K562 (cell line): ENCODE results near the gene ZCWPW1. TPM values are rescaled to one million over a fixed set of nuclear protein-coding genes. Genes with fewer than 3 reads are reported as not detected.

Experiments
- BMI1 ChIP-seq: fragments of 150-350 bp; IDR thresholded peaks from 2 replicates; pipeline ENCODE4 v1.6.1; 2014; ENCODE audit warnings: low read length
- GABPB1 ChIP-seq: sonication (generic); formaldehyde crosslinking; IDR thresholded peaks from 2 replicates; pipeline ENCODE4 v1.8.0; 2022; ENCODE audit warnings: mild to moderate bottlenecking, missing genetic modification reagents
- GTF2A2 ChIP-seq: IDR thresholded peaks from 2 replicates; pipeline ENCODE4 v1.6.1; 2016; ENCODE audit warnings: mild to moderate bottlenecking, missing genetic modification characterization, missing compliant biosample characterization
- HDAC8 ChIP-seq: fragments of 450-650 bp; IDR thresholded peaks from 2 replicates; pipeline ENCODE4 v1.6.1; 2016; ENCODE audit warnings: mild to moderate bottlenecking, missing genetic modification characterization, moderate library complexity, missing compliant biosample characterization
- PRPF4 ChIP-seq: fragments of 200-400 bp; formaldehyde crosslinking; IDR thresholded peaks from one replicate; pipeline ENCODE4 v1.6.1; 2017; ENCODE audit warnings: low read length, low read depth, mild to moderate bottlenecking; ENCODE audit not compliant: insufficient read depth, poor library complexity, severe bottlenecking
- TCF3 ChIP-seq: sonication (generic); formaldehyde crosslinking; IDR thresholded peaks from 2 replicates; pipeline ENCODE4 v1.4.0; 2020; ENCODE audit warnings: mild to moderate bottlenecking, missing genetic modification reagents
- THAP12 ChIP-seq: fragments of 250-450 bp; sonication (Bioruptor Pico); IDR thresholded peaks from 2 replicates; pipeline ENCODE4 v1.9.0; 2021; ENCODE audit warnings: mild to moderate bottlenecking, inconsistent platforms
- WHSC1 ChIP-seq: IDR thresholded peaks from one replicate; pipeline ENCODE4 v1.6.1; 2012; ENCODE audit warnings: low read length, control low read depth, inconsistent platforms
- ZNF551 ChIP-seq: fragments of 250-450 bp; sonication (Bioruptor Pico); IDR thresholded peaks from 2 replicates; pipeline ENCODE4 v1.5.0; 2021; ENCODE audit warnings: mild to moderate bottlenecking, moderate library complexity
- ZNF695 ChIP-seq: fragments of 450-650 bp; formaldehyde crosslinking; IDR thresholded peaks from 2 replicates; pipeline ENCODE4 v1.4.0; 2020; ENCODE audit warnings: mild to moderate bottlenecking, moderate library complexity
- ZNF717 ChIP-seq: fragments of 250-450 bp; sonication (Bioruptor Pico); IDR thresholded peaks from 2 replicates; pipeline ENCODE4 v1.5.0; 2021
- ZNF79 ChIP-seq: fragments of 250-450 bp; sonication (Bioruptor Pico); IDR thresholded peaks from 2 replicates; pipeline ENCODE4 v1.4.0; 2020; ENCODE audit warnings: low read depth, mild to moderate bottlenecking, moderate library complexity
- polyA plus RNA-seq, 8 experiments: library from polyadenylated mRNA; depleted of rRNA in 4 of 8; stranded (reverse) in 5 of 8; unstranded in 3 of 8; fragments of >200 nt; fragmentation: Nextera tagmentation in 2 of 8; fragmentation: Illumina TruSeq in 1 of 8; extraction: Ambion mirVana in 2 of 8; extraction: Trizol in 1 of 8; gene quantifications; 2 replicates each; pipeline versions ENCODE4 v1.2.1 to v1.2.3, GENCODE V29; 2011 to 2014; ENCODE audit warnings: inconsistent platforms in 1 of 8, missing spikeins in 1 of 8
- total RNA-seq, 7 experiments: library from RNA; depleted of rRNA in 6 of 7; stranded (reverse); fragments of >200 nt in 6 of 7; fragmentation: Illumina TruSeq in 2 of 7; extraction: Trizol in 2 of 7; gene quantifications; 2 replicates each; pipeline versions ENCODE4 v1.2.1 to v1.2.3, GENCODE V29; 2011 to 2021; ENCODE audit warnings: low replicate concordance in 1 of 7
- TF ChIP-seq, protein P1 (sequence below): fragments of 450-650 bp; IDR thresholded peaks from 2 replicates; pipeline ENCODE4 v1.6.1; 2016; ENCODE audit warnings: mild to moderate bottlenecking, moderate library complexity
- TF ChIP-seq, protein P2 (sequence below): fragments of 250-450 bp; sonication (Bioruptor Pico); IDR thresholded peaks from 2 replicates; pipeline ENCODE4 v1.4.0; 2020; ENCODE audit warnings: mild to moderate bottlenecking

Gene ZCWPW1
- total and polyA plus RNA-seq, 9 of the 15 experiments (the other 6 are each of a cell fraction or from before 2014, with no cell fraction given), result 0.18 to 1.7 (median 1.2) TPM

DNA sequence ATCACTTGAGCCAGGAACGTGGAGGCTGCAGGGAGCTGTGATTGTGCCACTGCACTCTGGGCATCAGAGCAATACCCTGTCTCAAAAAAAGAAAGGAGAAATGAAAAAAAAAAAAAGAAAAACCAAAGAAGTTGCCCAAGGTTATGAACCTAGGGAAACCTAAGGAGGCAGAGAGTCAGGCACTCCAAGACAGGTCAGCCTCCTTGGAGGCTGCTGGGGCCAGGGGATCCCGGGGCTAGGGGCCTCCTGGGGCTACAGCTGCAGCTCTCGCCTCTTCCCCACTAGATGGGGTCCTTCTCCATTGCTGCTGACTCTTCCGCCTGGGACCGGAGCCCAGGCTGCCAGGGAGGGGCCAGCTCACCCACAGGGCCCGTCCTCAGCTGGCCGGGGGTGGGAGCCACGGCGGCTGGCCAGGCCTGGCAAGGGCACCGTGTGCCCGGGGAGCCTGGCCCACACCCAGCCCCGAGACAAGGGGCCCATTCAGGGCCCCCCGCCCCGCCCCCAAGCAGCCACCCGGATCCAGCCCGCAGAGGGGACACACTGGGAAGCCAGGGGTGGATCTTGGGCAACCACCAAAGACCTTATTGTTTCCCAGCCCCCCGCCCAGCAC, 37.3 kb upstream of the ZCWPW1 start (continued):
- TF ChIP-seq, protein P1, sequence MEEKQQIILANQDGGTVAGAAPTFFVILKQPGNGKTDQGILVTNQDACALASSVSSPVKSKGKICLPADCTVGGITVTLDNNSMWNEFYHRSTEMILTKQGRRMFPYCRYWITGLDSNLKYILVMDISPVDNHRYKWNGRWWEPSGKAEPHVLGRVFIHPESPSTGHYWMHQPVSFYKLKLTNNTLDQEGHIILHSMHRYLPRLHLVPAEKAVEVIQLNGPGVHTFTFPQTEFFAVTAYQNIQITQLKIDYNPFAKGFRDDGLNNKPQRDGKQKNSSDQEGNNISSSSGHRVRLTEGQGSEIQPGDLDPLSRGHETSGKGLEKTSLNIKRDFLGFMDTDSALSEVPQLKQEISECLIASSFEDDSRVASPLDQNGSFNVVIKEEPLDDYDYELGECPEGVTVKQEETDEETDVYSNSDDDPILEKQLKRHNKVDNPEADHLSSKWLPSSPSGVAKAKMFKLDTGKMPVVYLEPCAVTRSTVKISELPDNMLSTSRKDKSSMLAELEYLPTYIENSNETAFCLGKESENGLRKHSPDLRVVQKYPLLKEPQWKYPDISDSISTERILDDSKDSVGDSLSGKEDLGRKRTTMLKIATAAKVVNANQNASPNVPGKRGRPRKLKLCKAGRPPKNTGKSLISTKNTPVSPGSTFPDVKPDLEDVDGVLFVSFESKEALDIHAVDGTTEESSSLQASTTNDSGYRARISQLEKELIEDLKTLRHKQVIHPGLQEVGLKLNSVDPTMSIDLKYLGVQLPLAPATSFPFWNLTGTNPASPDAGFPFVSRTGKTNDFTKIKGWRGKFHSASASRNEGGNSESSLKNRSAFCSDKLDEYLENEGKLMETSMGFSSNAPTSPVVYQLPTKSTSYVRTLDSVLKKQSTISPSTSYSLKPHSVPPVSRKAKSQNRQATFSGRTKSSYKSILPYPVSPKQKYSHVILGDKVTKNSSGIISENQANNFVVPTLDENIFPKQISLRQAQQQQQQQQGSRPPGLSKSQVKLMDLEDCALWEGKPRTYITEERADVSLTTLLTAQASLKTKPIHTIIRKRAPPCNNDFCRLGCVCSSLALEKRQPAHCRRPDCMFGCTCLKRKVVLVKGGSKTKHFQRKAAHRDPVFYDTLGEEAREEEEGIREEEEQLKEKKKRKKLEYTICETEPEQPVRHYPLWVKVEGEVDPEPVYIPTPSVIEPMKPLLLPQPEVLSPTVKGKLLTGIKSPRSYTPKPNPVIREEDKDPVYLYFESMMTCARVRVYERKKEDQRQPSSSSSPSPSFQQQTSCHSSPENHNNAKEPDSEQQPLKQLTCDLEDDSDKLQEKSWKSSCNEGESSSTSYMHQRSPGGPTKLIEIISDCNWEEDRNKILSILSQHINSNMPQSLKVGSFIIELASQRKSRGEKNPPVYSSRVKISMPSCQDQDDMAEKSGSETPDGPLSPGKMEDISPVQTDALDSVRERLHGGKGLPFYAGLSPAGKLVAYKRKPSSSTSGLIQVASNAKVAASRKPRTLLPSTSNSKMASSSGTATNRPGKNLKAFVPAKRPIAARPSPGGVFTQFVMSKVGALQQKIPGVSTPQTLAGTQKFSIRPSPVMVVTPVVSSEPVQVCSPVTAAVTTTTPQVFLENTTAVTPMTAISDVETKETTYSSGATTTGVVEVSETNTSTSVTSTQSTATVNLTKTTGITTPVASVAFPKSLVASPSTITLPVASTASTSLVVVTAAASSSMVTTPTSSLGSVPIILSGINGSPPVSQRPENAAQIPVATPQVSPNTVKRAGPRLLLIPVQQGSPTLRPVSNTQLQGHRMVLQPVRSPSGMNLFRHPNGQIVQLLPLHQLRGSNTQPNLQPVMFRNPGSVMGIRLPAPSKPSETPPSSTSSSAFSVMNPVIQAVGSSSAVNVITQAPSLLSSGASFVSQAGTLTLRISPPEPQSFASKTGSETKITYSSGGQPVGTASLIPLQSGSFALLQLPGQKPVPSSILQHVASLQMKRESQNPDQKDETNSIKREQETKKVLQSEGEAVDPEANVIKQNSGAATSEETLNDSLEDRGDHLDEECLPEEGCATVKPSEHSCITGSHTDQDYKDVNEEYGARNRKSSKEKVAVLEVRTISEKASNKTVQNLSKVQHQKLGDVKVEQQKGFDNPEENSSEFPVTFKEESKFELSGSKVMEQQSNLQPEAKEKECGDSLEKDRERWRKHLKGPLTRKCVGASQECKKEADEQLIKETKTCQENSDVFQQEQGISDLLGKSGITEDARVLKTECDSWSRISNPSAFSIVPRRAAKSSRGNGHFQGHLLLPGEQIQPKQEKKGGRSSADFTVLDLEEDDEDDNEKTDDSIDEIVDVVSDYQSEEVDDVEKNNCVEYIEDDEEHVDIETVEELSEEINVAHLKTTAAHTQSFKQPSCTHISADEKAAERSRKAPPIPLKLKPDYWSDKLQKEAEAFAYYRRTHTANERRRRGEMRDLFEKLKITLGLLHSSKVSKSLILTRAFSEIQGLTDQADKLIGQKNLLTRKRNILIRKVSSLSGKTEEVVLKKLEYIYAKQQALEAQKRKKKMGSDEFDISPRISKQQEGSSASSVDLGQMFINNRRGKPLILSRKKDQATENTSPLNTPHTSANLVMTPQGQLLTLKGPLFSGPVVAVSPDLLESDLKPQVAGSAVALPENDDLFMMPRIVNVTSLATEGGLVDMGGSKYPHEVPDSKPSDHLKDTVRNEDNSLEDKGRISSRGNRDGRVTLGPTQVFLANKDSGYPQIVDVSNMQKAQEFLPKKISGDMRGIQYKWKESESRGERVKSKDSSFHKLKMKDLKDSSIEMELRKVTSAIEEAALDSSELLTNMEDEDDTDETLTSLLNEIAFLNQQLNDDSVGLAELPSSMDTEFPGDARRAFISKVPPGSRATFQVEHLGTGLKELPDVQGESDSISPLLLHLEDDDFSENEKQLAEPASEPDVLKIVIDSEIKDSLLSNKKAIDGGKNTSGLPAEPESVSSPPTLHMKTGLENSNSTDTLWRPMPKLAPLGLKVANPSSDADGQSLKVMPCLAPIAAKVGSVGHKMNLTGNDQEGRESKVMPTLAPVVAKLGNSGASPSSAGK, result no peak
- TF ChIP-seq WHSC1, result no peak
- no peak for TF ChIP-seq GTF2A2 (tag)
- TF ChIP-seq BMI1, result no peak
- TF ChIP-seq TCF3 (CRISPR knock-in tag), result no peak
- TF ChIP-seq, protein P2, sequence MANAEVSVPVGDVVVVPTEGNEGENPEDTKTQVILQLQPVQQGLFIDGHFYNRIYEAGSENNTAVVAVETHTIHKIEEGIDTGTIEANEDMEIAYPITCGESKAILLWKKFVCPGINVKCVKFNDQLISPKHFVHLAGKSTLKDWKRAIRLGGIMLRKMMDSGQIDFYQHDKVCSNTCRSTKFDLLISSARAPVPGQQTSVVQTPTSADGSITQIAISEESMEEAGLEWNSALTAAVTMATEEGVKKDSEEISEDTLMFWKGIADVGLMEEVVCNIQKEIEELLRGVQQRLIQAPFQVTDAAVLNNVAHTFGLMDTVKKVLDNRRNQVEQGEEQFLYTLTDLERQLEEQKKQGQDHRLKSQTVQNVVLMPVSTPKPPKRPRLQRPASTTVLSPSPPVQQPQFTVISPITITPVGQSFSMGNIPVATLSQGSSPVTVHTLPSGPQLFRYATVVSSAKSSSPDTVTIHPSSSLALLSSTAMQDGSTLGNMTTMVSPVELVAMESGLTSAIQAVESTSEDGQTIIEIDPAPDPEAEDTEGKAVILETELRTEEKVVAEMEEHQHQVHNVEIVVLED (CRISPR knock-in tag), result no peak
- TF ChIP-seq PRPF4, result no peak
- no peak for TF ChIP-seq HDAC8 (tag)
- no peak for TF ChIP-seq ZNF717
- no peak for TF ChIP-seq GABPB1 (CRISPR knock-in tag)
- no peak for TF ChIP-seq ZNF551 (CRISPR knock-in tag)
- no peak for TF ChIP-seq ZNF79 (CRISPR knock-in tag)
- no peak for TF ChIP-seq THAP12 (CRISPR knock-in tag)
- no peak for TF ChIP-seq ZNF695
